GM12878 (cell line): ENCODE results near the gene IDI1.

Source experiments
- BHLHE40 ChIP-seq, 2 experiments: fragments of 450-650 bp in 1 of 2; IDR thresholded peaks; 2 replicates each; pipeline ENCODE4 v1.6.1; 2011 to 2017; ENCODE audit warnings: low read depth in 2 of 2, borderline replicate concordance in 1 of 2, improper control_type of control experiment in 1 of 2, low read length in 1 of 2, mild to moderate bottlenecking in 1 of 2
- CTCF ChIP-seq, 3 experiments: IDR thresholded peaks in 2 of 3; conservative IDR thresholded peaks in 1 of 3; 2 replicates each; pipeline ENCODE4 v1.5.1; 2011; ENCODE audit warnings: low read depth in 3 of 3, low read length in 3 of 3, mild to moderate bottlenecking in 3 of 3, control low read depth in 2 of 3, moderate library complexity in 2 of 3, inconsistent platforms in 1 of 3, mixed read lengths in 1 of 3; ENCODE audit not compliant: control insufficient read depth in 2 of 3, insufficient read depth in 1 of 3; ENCODE audit errors: extremely low read depth in 1 of 3
- IRF5 ChIP-seq: fragments of 450-650 bp; IDR thresholded peaks from 2 replicates; pipeline ENCODE4 v1.6.1; 2017; ENCODE audit warnings: borderline replicate concordance
- POLR2A ChIP-seq: IDR thresholded peaks from 2 replicates; pipeline ENCODE4 v1.6.1; 2011; ENCODE audit warnings: low read depth, mild to moderate bottlenecking, low read length
- SP1 ChIP-seq: IDR thresholded peaks from one replicate; pipeline ENCODE4 v1.6.1; 2011; ENCODE audit warnings: low read depth, low read length
- ZNF24 ChIP-seq: fragments of 450-650 bp; IDR thresholded peaks from 2 replicates; pipeline ENCODE4 v1.6.1; 2017; ENCODE audit warnings: antibody characterized with exemption, mild to moderate bottlenecking

GRCh38 chr10:1037098-1037497 lies 11.8 kb downstream of the IDI1 start:
- TF ChIP-seq POLR2A = no peak
- no peak for TF ChIP-seq ZNF24
- no peak for TF ChIP-seq CTCF (IDR thresholded peaks at IDR 0.05 in 2 of 3, conservative IDR thresholded peaks at IDR 0.05 in 1 of 3; ENCODE audit: control insufficient read depth in 2 of 3, extremely low read depth in 1 of 3, insufficient read depth in 1 of 3, low read depth in 3 of 3, low read length in 3 of 3)
- TF ChIP-seq BHLHE40 (IDR thresholded peaks at IDR 0.05; ENCODE audit: borderline replicate concordance in 1 of 2, low read depth in 2 of 2, low read length in 1 of 2) = no peak
- no peak for TF ChIP-seq SP1
- TF ChIP-seq IRF5 = no peak
